Kidney glomerular epithelial cell (primary cell): ENCODE data around the gene GVQW3.
"Not testable (repeated sequence)": the region's sequence is repeated elsewhere in the genome, so short reads cannot be mapped to it uniquely, and the experiment has no call there.

ENCODE experiments used
- DNase-seq: peaks from one replicate; lab custom pipeline; 2025; lab: John Stamatoyannopoulos, UW

Gene GVQW3

DNA sequence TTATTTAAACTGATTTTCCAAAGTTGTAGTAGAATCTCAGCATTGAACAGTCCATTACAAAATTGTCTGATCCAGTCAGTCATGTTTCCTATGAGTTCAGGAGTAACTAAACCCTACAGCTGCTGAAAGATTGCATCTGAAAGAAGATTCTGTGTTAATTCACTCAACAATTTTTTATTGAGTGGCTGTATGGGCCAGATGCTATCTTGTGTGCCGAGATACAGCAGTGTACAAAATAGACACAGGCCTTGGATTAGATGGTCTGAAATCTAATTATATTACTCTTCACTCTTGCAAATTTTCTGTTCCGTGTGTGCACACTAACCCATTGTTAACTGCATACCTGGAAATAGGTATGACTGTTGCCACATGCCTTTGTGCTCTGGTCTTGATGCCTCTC lies 7.3 kb downstream of the GVQW3 start:
- no peak for DNase-seq

DNA sequence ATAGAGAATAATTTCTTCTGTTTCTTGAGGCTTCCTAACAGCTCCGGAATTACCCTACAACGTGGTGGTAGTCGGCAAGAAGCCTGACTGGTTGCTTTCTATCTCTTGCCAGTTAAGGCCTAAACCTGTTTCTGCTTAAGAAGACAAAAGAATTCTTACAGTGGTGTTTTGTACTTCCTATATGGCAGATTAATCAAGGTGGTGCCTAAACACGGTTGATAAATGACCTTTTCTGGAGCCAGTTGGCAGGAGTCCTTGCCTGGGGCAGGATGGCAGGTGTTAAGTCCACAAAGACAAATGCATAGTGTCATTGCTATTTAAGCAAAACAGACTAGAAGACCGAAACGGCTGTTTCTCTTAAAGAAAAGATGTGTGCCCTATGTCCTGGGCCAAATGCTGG lies 9.9 kb downstream of the GVQW3 start:
- DNase-seq: no peak

DNA sequence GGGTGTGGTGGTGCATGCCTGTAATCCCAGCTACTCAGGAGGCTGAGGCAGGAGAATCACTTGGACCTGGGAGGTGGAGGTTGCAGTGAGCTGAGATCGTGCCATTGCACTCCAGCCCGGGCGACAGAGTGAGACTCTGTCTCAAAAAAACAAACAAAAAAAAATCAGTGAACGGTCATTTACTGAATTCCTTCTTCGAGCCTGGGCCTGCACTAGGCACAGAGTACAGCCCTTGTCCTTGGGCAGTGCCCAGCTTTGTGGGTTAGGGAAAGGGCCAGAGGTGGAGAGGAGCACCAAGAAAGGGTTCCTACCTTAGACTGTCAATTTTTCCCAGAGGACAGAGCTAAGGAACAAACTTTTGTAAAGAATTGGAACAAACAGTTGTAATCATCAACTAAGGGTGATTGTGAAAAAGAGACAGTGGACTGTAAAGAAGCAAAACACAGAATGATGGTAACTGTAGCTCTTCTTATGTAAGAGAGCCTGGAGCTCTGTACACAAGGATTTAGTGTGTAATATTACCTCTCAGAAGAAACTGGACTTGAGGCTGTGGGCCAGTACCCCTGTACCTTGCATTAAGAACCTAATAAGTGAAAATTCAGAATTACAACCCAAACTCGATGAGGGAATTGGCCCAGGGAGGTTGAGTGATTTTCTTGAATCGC lies 10.8 kb downstream of the GVQW3 start:
- no peak for DNase-seq

DNA sequence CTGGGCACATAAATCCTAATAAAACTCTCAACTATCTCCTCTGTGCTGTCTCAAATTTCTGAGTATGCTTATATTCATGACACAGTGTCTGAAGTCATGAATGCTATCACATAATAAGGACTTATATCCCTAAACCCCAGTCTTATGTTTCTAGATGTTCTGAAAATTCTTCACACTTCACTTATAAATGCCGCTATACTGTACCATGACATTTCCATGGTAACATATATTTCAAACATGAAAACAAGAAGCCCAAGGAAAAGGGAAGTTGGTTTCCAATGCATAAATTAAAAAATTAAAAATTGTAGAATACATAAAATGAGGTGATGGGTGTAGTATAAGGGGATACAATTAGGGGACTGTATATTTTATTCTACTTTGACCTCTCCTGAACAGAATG lies 11.7 kb downstream of the GVQW3 start:
- no peak for DNase-seq

DNA sequence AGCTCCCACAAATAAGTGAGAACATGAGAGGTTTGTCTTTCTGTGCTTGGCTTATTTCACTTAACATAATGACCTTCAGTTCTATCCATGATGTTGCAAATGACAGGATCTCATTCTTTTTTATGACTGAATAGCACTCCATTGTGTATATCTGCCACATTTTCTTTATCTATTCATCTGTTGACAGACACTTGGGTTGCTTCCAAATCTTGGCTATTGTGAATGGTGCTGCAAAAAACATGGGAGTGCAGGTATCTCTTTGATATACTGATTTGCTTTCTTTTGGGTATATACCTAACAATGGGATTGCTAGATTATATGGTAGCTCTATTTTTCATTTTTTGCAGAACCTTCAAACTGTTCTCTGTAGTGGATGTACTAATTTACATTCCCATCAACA lies 13.3 kb downstream of the GVQW3 start:
- no peak for DNase-seq

DNA sequence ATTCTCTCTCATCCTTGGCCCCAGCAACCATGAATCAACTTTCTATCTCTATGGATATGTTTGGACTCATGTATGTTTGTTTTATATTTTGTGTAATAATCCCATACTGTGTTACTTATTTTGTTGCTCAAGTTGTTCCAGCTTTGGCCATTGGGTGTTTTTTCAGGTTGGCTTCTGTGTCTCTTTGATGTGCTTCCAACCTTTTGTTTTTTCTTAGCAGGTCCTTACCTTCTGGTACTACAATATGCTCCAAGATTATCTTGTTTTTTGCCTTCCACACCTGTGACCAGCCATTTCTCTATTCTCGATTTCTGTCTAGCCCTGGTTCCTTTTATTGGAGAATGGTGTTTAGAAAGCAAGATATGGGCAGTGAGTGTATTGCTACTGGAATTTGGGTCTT lies 14.2 kb downstream of the GVQW3 start:
- no peak for DNase-seq

DNA sequence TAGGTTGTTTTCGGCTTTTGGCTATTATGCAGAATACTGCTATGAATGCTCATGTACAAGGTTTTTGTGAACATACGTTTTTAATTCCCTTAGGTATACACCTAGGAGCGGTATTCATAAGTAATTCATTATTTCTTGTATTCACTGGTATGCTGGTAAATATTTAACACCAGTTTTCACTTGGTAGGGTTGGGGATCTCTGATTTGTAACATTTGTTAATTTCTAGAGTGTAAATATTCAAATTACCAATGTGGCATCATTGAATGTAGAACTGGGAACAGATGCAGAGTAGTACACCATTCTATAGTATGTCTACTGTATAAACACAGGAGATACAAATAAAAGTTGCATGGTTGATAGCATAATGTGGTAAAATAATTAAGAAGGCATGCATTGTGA lies 16.3 kb downstream of the GVQW3 start:
- DNase-seq: no peak

DNA sequence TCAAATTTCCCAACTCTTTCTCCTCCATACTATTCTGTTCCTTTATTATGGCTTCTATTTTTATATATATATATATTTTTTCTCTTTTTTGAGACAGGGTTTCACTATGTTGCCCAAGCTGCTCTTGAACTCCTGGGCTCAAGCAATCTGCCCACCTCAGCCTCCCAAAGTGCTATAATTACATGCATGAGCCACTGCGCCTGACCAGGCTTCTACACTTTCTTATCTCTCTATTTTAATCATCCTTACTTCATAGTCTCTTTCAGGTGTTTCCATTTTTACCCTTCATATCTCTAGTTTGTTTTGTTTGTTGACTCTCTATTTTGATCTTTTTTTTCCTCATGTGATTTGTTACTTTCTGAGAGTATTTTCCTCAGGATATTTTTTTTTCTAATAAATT lies 19.8 kb downstream of the GVQW3 start:
- no peak for DNase-seq

DNA sequence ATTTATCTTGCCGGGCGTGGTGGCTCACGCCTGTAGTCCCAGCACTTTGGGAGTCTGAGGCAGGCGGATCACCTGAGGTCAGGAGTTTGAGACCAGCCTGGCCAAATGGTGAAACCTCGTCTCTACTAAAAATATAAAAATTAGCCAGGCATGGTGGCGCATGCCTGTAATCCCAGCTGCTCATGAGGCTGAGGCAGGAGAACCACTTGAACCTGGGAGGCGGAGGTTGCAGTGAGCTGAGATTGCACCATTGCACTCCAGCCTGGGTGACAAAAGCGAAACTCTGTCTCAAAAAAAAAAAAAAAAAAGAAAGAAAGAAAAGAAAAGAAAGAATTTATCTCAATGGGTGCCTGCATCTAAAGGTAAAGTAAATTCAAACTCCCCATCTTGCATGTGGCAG lies 20.4 kb downstream of the GVQW3 start:
- DNase-seq: not testable (repeated sequence)

DNA sequence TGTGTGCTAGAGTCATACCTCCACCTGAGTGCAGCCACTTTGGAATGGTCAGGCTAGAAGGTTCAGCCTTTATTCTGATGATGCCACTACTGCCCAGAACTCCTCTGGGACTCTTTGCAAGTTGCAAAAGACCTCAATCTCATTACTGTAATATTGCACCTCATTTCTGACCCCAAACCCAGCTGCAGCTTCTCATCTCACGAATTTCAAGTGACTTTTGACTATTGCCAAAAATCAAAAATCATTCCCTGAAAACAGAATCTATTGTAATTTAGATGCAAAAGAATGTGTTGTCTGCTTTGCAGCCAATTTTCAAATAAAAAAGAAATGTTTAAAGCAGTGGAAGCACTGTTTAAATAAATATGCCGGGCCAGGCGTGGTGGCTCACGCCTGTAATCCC lies 25.2 kb downstream of the GVQW3 start:
- no peak for DNase-seq

DNA sequence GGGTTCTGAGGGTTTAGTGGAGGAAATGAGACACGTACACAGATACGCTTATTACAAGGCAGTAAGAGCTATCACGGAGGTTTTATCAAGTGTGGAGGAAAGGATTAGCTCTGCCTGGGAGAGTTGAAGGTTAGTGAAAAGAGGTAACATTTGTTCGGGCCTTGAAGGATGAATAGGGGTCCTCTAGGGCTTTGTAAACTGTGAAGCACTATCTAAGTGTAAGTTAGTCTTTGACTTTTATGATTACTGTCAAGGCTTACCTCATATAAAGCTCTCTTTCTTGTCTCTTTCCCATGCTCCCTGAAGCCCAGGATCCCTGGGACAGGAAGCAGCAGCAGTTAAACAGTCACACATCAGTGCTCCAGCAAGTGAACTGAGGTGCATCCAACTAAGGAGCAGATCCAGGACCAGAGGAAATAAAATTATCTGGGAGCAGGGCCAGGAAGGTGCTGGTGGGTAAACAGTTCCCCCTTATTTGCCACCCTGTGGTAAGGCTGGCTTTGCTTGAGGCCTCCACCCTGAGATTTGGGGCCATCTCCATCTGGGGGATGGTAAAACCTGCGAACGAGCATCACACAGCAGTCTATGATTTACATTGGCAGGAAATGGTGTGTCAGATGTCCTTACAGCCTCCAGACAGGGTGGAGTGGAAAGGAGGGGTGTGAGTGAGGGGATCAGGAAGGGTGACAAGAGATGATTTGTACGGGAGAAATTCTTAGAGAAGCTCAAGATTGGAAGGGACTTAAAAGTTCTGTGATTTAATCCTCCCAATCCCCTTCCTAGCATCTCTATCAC lies 27.2 kb downstream of the GVQW3 start:
- peak; percentile 58 for DNase-seq

DNA sequence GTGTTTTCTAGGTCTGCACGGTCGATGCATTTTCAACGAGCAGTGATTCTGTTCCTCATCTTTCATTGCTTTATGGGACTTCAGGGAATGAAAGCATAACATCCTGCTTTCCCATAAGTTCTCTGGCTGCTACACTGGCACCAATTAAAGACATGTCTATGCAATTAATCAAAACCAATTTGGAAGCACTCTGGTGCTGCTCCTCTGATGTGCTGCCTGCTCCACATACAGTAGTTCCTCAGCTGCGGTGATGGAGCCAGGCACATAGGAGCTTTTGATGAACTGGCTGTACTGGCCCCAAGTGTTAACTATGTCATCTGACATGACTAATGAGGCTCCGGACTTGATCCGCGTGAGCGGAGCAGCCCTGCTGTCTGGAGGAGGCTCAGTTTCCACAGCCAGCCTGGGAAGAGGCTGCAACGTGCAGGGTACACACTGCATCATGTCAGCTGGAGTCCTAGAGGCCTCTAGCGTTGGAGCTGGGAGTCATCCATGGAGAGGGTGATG lies 29.8 kb downstream of the GVQW3 start:
- DNase-seq: peak; percentile 10

DNA sequence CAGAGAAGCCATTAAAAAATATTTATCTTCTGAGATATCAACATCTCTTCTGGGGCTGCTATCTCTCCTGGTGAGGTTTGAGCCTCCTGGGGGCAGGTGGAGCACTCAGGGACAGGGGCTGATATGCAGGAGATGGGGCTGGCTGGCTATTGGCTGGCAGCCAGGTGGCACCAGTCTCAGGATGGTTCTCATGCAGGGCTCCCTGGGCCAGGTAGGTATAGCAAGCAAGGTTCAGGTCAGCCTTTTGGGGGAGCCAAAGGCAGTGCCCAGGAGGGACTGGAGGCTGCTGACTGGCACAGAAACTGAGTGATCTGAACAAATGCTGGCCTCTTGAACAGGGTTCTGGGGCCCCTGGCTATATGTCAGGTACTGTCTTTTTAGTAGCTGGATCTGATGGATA lies 34.0 kb downstream of the GVQW3 start:
- DNase-seq: no peak

DNA sequence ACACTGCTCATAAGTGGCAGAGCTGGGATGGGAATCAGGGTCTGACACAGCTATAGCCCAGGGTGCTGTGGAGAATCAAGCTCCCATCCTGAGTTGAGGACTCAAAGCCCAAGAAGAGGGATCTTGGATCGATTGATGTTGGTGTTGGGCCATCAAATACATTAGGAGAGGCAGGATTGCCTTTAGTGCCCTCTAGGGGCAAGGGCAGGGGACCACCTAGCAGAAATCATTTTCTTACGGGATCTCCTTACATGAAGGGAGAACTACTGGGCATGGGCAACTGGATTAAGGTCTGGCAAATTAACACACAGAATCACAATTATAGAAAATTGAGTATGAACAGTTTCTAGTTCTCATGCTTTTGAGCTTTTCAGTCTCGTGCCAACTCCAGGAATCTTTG lies 38.8 kb downstream of the GVQW3 start:
- DNase-seq: no peak

DNA sequence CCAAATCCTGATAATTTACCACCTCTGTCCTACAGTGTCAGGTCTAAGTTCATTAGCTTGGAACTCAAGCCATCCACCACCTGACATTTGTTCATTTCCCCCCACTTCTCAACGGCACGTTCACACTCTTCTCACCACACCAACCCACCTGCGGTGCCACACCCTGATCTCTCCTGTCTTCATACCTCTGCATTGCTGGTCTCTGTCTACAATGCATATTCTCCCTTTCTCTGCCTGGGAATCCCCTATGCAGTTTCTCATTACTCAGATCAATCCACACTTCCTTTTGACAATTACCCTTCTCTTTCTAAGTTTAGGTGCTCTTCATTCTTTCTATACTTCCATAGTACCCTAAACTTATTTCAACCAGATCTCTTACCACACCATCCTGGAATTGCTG lies 43.3 kb downstream of the GVQW3 start:
- no peak for DNase-seq

DNA sequence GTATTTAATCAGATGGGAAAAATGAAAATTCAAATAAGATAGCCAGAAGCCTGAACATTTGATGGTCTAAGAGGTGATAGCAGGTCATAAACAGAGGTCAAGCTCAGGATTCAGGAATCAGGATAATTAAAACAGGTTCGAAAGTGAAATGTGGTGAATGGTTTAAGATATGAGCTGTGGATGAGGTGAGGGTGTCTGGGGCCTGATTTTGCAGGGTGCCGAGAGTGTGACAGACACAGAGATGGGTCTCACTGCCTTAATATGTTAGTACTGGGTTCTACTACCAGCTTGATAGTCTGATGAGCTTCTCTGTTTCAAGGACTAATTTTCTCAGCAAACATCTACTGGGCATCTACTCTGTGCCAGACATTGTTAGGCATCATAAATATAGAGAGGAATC lies 43.8 kb downstream of the GVQW3 start:
- DNase-seq: no peak

DNA sequence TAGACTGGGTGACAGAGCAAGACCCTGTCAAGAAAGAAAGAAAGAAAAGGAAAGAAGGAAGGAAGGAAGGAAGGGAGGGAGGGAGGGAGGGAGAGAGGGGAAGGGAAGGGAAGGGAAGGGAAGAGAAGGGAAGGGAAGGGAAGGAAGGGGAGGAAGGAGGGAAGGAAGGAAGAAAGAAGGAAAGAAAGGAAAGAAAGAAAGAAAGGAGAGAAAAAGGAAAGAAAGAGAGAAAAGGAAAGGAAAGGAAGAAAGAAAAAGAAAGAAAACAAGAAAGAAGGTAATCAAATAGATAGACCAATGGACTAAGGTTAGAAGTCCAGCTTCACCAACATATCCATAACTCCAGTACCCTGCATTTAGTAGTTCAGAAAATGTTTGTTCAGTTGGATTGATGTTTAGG lies 45.5 kb downstream of the GVQW3 start:
- no peak for DNase-seq

DNA sequence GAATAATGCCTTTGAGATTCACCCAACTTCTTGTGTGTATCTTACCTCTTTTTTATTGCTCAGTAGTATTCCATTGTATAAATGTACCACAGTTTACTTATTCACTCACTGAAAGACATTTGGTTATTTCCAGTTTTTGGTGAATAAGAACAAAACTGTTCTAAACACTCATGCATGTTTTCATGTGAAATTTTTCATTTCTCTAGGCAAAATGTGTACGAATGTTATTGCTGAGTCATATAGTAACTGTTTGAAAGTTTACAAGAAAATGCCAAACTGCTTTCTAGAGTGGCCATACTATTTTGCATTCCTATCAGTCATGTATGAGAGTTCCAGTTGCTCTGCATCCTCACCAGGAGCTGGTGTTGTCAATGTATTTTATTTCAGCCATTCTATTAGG lies 54.9 kb downstream of the GVQW3 start:
- no peak for DNase-seq

DNA sequence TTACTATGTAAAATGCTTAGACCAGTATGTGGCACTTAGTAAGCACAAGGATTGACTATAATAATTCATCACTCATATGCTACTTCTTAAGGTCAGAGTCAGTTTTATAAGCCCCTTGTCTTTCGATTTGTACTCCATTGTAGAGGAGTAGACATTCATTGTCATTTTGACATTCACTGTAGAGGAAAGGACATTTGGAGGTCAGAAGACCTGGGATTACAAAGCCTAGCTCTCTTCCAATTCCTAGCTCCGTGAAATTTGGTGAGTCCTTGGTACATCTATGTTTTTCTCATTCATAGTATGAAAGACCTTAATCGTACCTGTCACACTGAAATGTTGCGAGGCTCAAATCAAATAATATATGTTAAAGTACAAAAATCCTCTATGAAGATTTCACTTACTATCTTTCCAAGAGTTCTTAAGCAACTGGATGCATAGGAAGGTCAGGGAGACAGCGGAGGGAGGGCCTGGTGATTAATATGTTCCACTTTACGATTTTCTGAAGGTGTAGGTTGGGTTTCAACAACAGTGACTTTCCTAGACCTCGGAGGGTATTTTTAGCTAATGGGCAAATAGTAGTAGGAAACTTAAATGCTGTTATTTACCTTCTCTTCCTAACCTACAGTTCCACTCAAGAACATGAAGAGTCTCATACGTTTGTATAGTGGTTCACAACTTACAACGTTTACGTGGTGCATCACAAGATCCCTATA lies 62.3 kb downstream of the GVQW3 start:
- peak; percentile 11 for DNase-seq

DNA sequence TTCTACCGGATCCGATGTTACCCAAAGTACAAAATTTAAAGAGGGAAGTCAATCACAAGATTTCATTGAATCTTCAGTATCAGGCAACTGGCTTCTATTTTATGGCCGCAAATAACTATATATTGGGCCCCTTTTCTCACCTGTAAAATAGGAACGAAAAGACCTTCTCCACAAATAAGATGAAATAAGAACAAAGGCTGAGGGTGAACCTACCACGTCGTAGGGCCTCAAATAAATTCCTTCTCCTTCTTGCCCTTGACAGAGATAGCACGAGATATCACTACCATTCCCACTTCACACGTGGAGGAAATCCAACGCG lies 62.9 kb downstream of the GVQW3 start:
- no peak for DNase-seq

DNA sequence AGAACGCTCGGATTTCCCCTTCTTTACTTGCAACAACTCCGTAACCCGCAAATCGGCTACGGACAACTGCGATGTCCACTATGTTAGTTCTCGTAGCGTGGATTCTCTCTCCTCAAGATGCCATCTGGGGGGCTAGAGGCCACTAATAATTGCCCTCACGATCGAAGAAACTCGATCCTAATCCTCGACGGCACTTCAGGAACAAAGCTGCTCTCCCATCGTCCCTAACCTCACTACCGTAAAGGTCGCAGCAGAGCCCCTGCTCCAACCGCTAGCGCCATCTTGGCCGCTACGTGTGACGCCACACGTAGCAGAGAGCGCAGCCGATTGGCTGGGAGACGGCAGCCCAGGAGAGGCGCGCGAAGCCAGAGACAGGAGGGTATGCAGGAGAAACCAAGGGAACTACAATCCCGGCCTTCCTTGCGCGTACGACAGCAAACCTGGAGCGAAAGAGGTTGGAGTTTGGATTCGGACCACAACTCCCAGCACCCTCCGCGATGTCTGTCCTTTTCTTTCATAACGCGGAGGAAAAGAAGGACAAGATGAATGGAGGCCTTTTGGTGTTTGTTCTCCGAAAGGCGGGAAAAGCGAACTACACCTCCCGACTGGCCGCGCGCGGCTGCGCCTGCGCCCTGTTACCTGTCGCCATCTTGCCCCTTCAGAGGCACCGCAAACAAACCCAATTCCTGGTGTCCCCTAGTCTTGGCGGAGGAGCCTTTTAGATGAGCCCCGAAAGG lies 63.4 kb downstream of the GVQW3 start, which contains the start of gene EMSY:
EMSY (plus strand) TSS at position 635 of the 737 bp plus-strand sequence. CDS start 1,921 bp downstream, outside the sequence.
- peak; percentile 99 for DNase-seq
